HEK293 (cell line): ENCODE measurements around the gene TAS1R1.

ENCODE experiments used
- CTCF ChIA-PET: fragments of 350-600 bp; formaldehyde crosslinking; extraction: SDS; loops from one replicate; lab custom pipeline; 2021; ENCODE audit warnings: antibody characterized with exemption; lab: Yijun Ruan, JAX
- POLR2A ChIA-PET: fragments of 300-600 bp; formaldehyde crosslinking; extraction: SDS; loops from one replicate; lab custom pipeline; 2020; ENCODE audit warnings: antibody characterized with exemption, inconsistent platforms; lab: Yijun Ruan, JAX
- H3K27ac ChIP-seq: fragments of 200-500 bp; sonication (Bioruptor generic); 2 replicates; pipeline ENCODE4 v1.5.1; 2014; ENCODE audit warnings: low read depth, low read length, control low read depth, inconsistent platforms; ENCODE audit errors: extremely low read depth
- H3K36me3 ChIP-seq, 2 experiments: fragments of 200-500 bp in 1 of 2; sonication (Bioruptor generic) in 1 of 2; 1 replicate in 1 of 2; 2 replicates in 1 of 2; pipeline ENCODE4 v1.5.1; 2014 to 2017; ENCODE audit warnings: inconsistent platforms in 2 of 2, low read length in 2 of 2; ENCODE audit not compliant: control insufficient read depth in 2 of 2, insufficient read depth in 1 of 2
- H3K4me1 ChIP-seq: fragments of 200-500 bp; sonication (Bioruptor generic); 2 replicates; pipeline ENCODE4 v1.5.1; 2014; ENCODE audit warnings: mild to moderate bottlenecking, low read length, inconsistent platforms; ENCODE audit not compliant: control insufficient read depth, insufficient read depth
- H3K4me3 ChIP-seq: 2 replicates; pipeline ENCODE4 v1.5.1; 2011; ENCODE audit warnings: low read depth, mild to moderate bottlenecking, control low read depth, low read length, moderate library complexity
- H3K9me3 ChIP-seq: fragments of 200-500 bp; sonication (Bioruptor generic); 2 replicates; pipeline ENCODE4 v1.5.1; 2014; ENCODE audit warnings: low read depth, low read length, inconsistent platforms; ENCODE audit not compliant: control insufficient read depth, insufficient read depth
- KLF1 ChIP-seq: fragments of 450-650 bp; formaldehyde crosslinking; IDR thresholded peaks from 2 replicates; pipeline ENCODE4 v1.5.1; 2016; ENCODE audit warnings: missing biosample characterization, missing genetic modification characterization
- KLF10 ChIP-seq: fragments of 450-650 bp; IDR thresholded peaks from 2 replicates; pipeline ENCODE4 v1.5.1; 2018; ENCODE audit warnings: missing biosample characterization, mild to moderate bottlenecking, missing genetic modification characterization
- SP2 ChIP-seq: fragments of 450-650 bp; formaldehyde crosslinking; IDR thresholded peaks from 2 replicates; pipeline ENCODE4 v1.5.1; 2016; ENCODE audit warnings: missing biosample characterization, missing genetic modification characterization
- YY1 ChIP-seq: fragments of 450-650 bp; formaldehyde crosslinking; IDR thresholded peaks from 2 replicates; pipeline ENCODE4 v1.5.1; 2018; ENCODE audit warnings: missing biosample characterization, missing genetic modification characterization
- YY2 ChIP-seq: fragments of 450-650 bp; formaldehyde crosslinking; IDR thresholded peaks from 2 replicates; pipeline ENCODE4 v1.5.1; 2016; ENCODE audit warnings: missing biosample characterization, missing genetic modification characterization
- ZBTB1 ChIP-seq: fragments of 450-650 bp; formaldehyde crosslinking; IDR thresholded peaks from 2 replicates; pipeline ENCODE4 v1.5.1; 2016; ENCODE audit warnings: missing biosample characterization, missing genetic modification characterization
- ZBTB17 ChIP-seq: fragments of 450-650 bp; formaldehyde crosslinking; IDR thresholded peaks from 2 replicates; pipeline ENCODE4 v1.5.1; 2016; ENCODE audit warnings: missing biosample characterization, missing genetic modification characterization
- ZBTB20 ChIP-seq: fragments of 450-650 bp; formaldehyde crosslinking; IDR thresholded peaks from 2 replicates; pipeline ENCODE4 v1.5.1; 2016; ENCODE audit warnings: missing biosample characterization, missing genetic modification characterization
- ZEB2 ChIP-seq: fragments of 450-650 bp; formaldehyde crosslinking; IDR thresholded peaks from 2 replicates; pipeline ENCODE4 v1.5.1; 2016; ENCODE audit warnings: missing biosample characterization, missing genetic modification characterization
- ZNF133 ChIP-seq: fragments of 450-650 bp; formaldehyde crosslinking; IDR thresholded peaks from 2 replicates; pipeline ENCODE4 v1.5.1; 2016; ENCODE audit warnings: missing biosample characterization, missing genetic modification characterization
- ZNF366 ChIP-seq: fragments of 450-650 bp; formaldehyde crosslinking; conservative IDR thresholded peaks from 2 replicates; pipeline ENCODE4 v1.5.1; 2016; ENCODE audit warnings: missing biosample characterization, missing genetic modification characterization
- ZNF416 ChIP-seq: fragments of 450-650 bp; formaldehyde crosslinking; IDR thresholded peaks from 2 replicates; pipeline ENCODE4 v1.5.1; 2016; ENCODE audit warnings: missing biosample characterization, missing genetic modification characterization
- ZNF549 ChIP-seq: fragments of 450-650 bp; IDR thresholded peaks from 2 replicates; pipeline ENCODE4 v1.5.1; 2018; ENCODE audit warnings: missing biosample characterization, missing genetic modification characterization, mild to moderate bottlenecking, inconsistent platforms, moderate library complexity
- ZNF660 ChIP-seq: fragments of 450-650 bp; IDR thresholded peaks from 2 replicates; pipeline ENCODE4 v1.5.1; 2018; ENCODE audit warnings: missing biosample characterization, mild to moderate bottlenecking, missing genetic modification characterization
- ZNF707 ChIP-seq: fragments of 450-650 bp; formaldehyde crosslinking; IDR thresholded peaks from 2 replicates; pipeline ENCODE4 v1.5.1; 2016; ENCODE audit warnings: missing biosample characterization, missing genetic modification characterization
- ZSCAN23 ChIP-seq: fragments of 450-650 bp; formaldehyde crosslinking; IDR thresholded peaks from 2 replicates; pipeline ENCODE4 v1.5.1; 2016; ENCODE audit warnings: missing biosample characterization, missing genetic modification characterization
- TF ChIP-seq, protein P1 (sequence below): fragments of 450-650 bp; formaldehyde crosslinking; IDR thresholded peaks from 2 replicates; pipeline ENCODE4 v1.5.1; 2016; ENCODE audit warnings: missing biosample characterization, missing genetic modification characterization
- TF ChIP-seq, protein P2 (sequence below): fragments of 450-650 bp; formaldehyde crosslinking; IDR thresholded peaks from 2 replicates; pipeline ENCODE4 v1.5.1; 2016; ENCODE audit warnings: missing biosample characterization, missing genetic modification characterization, borderline replicate concordance
- TF ChIP-seq, protein P3 (sequence below): fragments of 450-650 bp; formaldehyde crosslinking; optimal IDR thresholded peaks from 2 replicates; pipeline ENCODE3; 2016; ENCODE audit warnings: missing biosample characterization, mild to moderate bottlenecking, missing genetic modification characterization
- TF ChIP-seq, protein P4 (sequence below): fragments of 450-650 bp; formaldehyde crosslinking; conservative IDR thresholded peaks from 2 replicates; pipeline ENCODE4 v1.5.1; 2016; ENCODE audit warnings: low read depth, missing biosample characterization, missing genetic modification characterization

Gene TAS1R1

GRCh38 chr1:6578624-6579373 lies 23.7 kb downstream of the TAS1R1 start (continued):
- no peak for TF ChIP-seq ZNF366 (tag by site-specific recombination)
- no peak for TF ChIP-seq ZBTB1 (tag by site-specific recombination)
- no peak for TF ChIP-seq SP2
- no peak for TF ChIP-seq ZNF549 (tag by site-specific recombination)
- TF ChIP-seq, all 188 proteins: peak for 0

DNA sequence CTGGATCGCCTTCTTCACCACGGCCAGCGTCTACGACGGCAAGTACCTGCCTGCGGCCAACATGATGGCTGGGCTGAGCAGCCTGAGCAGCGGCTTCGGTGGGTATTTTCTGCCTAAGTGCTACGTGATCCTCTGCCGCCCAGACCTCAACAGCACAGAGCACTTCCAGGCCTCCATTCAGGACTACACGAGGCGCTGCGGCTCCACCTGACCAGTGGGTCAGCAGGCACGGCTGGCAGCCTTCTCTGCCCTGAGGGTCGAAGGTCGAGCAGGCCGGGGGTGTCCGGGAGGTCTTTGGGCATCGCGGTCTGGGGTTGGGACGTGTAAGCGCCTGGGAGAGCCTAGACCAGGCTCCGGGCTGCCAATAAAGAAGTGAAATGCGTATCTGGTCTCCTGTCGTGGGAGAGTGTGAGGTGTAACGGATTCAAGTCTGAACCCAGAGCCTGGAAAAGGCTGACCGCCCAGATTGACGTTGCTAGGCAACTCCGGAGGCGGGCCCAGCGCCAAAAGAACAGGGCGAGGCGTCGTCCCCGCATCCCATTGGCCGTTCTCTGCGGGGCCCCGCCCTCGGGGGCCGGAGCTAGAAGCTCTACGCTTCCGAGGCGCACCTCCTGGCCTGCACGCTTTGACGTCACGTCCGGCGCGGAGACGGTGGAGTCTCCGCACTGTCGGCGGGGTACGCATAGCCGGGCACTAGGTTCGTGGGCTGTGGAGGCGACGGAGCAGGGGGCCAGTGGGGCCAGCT lies 24.4 kb downstream of the TAS1R1 start, which contains the start of gene ZBTB48:
Gene ZBTB48 (plus strand): TSS at position 621 of the 745 bp plus-strand sequence. CDS start 616 bp downstream, outside the sequence.
- ChIA-PET POLR2A (interaction anchor here (0.6 to 2.7 kb wide), 16 partner anchors 8 to 68 kb away, joined by 3 to 25 read pairs (median 6); partner anchors contain the start of genes KLHL21, NOL9, PHF13 and TAS1R1), CTCF (interaction anchor here (0.6 to 1.7 kb wide), 7 partner anchors 8 to 263 kb away, joined by 3 to 10 read pairs (median 5); partner anchors contain the start of genes NOL9 and TAS1R1)
- H3K27ac ChIP-seq: peak within 1 kb of the TSS; percentile 38; the same call in 1 of the 2 replicates
- peaks cover 9% of the 10 kb centered on the region for H3K4me1 ChIP-seq
- H3K4me3 ChIP-seq: peak within 1 kb of the TSS; percentile 96
- H3K9me3 ChIP-seq: no peaks in the 10 kb centered on the region
- H3K36me3 ChIP-seq: peaks cover 0 to 25% of the 10 kb centered on the region in 2 experiments; a peak in 1 of 3 replicates
- TF ChIP-seq ZNF133 (tag by site-specific recombination) (no peak), ZBTB20 (no peak), ZNF660 (no peak), ZNF707 (tag by site-specific recombination) (no peak), KLF1 (tag by site-specific recombination) (peak; percentile 50; the same call in 1 of the 2 replicates), YY1 (tag by site-specific recombination) (no peak), SP2 (peak; percentile 98), KLF10 (tag by site-specific recombination) (peak; percentile 73; the same call in 1 of the 2 replicates), ZNF416 (tag by site-specific recombination) (no peak), ZBTB17 (tag by site-specific recombination) (peak; percentile 90), ZEB2 (tag by site-specific recombination) (peak; percentile 56; the same call in 1 of the 2 replicates), ZSCAN23 (tag by site-specific recombination) (no peak), YY2 (no peak)
- TF ChIP-seq, protein P1, sequence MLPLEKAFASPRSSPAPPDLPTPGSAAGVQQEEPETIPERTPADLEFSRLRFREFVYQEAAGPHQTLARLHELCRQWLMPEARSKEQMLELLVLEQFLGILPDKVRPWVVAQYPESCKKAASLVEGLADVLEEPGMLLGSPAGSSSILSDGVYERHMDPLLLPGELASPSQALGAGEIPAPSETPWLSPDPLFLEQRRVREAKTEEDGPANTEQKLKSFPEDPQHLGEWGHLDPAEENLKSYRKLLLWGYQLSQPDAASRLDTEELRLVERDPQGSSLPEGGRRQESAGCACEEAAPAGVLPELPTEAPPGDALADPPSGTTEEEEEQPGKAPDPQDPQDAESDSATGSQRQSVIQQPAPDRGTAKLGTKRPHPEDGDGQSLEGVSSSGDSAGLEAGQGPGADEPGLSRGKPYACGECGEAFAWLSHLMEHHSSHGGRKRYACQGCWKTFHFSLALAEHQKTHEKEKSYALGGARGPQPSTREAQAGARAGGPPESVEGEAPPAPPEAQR: no peak
- TF ChIP-seq, protein P2, sequence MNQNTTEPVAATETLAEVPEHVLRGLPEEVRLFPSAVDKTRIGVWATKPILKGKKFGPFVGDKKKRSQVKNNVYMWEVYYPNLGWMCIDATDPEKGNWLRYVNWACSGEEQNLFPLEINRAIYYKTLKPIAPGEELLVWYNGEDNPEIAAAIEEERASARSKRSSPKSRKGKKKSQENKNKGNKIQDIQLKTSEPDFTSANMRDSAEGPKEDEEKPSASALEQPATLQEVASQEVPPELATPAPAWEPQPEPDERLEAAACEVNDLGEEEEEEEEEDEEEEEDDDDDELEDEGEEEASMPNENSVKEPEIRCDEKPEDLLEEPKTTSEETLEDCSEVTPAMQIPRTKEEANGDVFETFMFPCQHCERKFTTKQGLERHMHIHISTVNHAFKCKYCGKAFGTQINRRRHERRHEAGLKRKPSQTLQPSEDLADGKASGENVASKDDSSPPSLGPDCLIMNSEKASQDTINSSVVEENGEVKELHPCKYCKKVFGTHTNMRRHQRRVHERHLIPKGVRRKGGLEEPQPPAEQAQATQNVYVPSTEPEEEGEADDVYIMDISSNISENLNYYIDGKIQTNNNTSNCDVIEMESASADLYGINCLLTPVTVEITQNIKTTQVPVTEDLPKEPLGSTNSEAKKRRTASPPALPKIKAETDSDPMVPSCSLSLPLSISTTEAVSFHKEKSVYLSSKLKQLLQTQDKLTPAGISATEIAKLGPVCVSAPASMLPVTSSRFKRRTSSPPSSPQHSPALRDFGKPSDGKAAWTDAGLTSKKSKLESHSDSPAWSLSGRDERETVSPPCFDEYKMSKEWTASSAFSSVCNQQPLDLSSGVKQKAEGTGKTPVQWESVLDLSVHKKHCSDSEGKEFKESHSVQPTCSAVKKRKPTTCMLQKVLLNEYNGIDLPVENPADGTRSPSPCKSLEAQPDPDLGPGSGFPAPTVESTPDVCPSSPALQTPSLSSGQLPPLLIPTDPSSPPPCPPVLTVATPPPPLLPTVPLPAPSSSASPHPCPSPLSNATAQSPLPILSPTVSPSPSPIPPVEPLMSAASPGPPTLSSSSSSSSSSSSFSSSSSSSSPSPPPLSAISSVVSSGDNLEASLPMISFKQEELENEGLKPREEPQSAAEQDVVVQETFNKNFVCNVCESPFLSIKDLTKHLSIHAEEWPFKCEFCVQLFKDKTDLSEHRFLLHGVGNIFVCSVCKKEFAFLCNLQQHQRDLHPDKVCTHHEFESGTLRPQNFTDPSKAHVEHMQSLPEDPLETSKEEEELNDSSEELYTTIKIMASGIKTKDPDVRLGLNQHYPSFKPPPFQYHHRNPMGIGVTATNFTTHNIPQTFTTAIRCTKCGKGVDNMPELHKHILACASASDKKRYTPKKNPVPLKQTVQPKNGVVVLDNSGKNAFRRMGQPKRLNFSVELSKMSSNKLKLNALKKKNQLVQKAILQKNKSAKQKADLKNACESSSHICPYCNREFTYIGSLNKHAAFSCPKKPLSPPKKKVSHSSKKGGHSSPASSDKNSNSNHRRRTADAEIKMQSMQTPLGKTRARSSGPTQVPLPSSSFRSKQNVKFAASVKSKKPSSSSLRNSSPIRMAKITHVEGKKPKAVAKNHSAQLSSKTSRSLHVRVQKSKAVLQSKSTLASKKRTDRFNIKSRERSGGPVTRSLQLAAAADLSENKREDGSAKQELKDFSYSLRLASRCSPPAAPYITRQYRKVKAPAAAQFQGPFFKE (tag by site-specific recombination): no peak
- TF ChIP-seq, protein P3, sequence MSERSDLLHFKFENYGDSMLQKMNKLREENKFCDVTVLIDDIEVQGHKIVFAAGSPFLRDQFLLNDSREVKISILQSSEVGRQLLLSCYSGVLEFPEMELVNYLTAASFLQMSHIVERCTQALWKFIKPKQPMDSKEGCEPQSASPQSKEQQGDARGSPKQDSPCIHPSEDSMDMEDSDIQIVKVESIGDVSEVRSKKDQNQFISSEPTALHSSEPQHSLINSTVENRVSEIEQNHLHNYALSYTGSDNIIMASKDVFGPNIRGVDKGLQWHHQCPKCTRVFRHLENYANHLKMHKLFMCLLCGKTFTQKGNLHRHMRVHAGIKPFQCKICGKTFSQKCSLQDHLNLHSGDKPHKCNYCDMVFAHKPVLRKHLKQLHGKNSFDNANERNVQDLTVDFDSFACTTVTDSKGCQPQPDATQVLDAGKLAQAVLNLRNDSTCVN: peak; percentile 67
- TF ChIP-seq, protein P4, sequence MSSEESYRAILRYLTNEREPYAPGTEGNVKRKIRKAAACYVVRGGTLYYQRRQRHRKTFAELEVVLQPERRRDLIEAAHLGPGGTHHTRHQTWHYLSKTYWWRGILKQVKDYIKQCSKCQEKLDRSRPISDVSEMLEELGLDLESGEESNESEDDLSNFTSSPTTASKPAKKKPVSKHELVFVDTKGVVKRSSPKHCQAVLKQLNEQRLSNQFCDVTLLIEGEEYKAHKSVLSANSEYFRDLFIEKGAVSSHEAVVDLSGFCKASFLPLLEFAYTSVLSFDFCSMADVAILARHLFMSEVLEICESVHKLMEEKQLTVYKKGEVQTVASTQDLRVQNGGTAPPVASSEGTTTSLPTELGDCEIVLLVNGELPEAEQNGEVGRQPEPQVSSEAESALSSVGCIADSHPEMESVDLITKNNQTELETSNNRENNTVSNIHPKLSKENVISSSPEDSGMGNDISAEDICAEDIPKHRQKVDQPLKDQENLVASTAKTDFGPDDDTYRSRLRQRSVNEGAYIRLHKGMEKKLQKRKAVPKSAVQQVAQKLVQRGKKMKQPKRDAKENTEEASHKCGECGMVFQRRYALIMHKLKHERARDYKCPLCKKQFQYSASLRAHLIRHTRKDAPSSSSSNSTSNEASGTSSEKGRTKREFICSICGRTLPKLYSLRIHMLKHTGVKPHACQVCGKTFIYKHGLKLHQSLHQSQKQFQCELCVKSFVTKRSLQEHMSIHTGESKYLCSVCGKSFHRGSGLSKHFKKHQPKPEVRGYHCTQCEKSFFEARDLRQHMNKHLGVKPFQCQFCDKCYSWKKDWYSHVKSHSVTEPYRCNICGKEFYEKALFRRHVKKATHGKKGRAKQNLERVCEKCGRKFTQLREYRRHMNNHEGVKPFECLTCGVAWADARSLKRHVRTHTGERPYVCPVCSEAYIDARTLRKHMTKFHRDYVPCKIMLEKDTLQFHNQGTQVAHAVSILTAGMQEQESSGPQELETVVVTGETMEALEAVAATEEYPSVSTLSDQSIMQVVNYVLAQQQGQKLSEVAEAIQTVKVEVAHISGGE (tag by site-specific recombination): peak; percentile 89; the same call in 1 of the 2 replicates
